ENCODE data around the gene DCX. TPM values are rescaled to one million over a fixed set of nuclear protein-coding genes. Genes with fewer than 3 reads are reported as not detected.

Gene DCX
- total RNA-seq, 2 donors from 2014 or later, result 0.66 to 1.1 TPM

- no peak overlapping the region for H3K9ac ChIP-seq (ENCODE audit: extremely low read depth, low read length, poor library complexity, severe bottlenecking)
- H3K9me3 Mint-ChIP-seq, result no peaks in the 10 kb centered on the region
- 69% methylated on average over 3 of the region's 3 CpGs; no CpG with 5 or more reads in 1 of the 2 experiments for WGBS, 2 experiments (ENCODE audit: insufficient coverage in 1 of 2, insufficient read length in 1 of 2)
- TF ChIP-seq CTCF (conservative IDR thresholded peaks at IDR 0.05), result no peak
- H3K9me3 ChIP-seq (ENCODE audit: control insufficient read depth, low read length), result no peaks in the 10 kb centered on the region
- no peak overlapping the region for H3K27ac ChIP-seq (ENCODE audit: low read depth, low read length)
- no peaks in the 10 kb centered on the region for H3K27me3 ChIP-seq (ENCODE audit: control insufficient read depth, insufficient read depth, low read length, poor library complexity, severe bottlenecking)
- H3K27ac Mint-ChIP-seq, result no peak overlapping the region
- H3K27me3 Mint-ChIP-seq (ENCODE audit: insufficient read depth), result no peaks in the 10 kb centered on the region
- no peak overlapping the region for H3K4me3 ChIP-seq (ENCODE audit: low read length)
- H3K4me1 Mint-ChIP-seq, result peaks cover 28% of the 10 kb centered on the region
- DNase-seq, result no peak
- H3K4me1 ChIP-seq (ENCODE audit: control insufficient read depth, insufficient read depth, low read length), result no peaks in the 10 kb centered on the region
- H3K4me3 Mint-ChIP-seq, result no peak overlapping the region
- no peaks in the 10 kb centered on the region for H3K36me3 Mint-ChIP-seq (ENCODE audit: low read depth)
- H3K36me3 ChIP-seq (ENCODE audit: control insufficient read depth, insufficient read depth, low read length), result no peaks in the 10 kb centered on the region
These were observed 4.0 kb downstream of the DCX start for GRCh38 chrX:111407948-111408347.

GRCh38 chrX:111402344-111402743, 9.6 kb downstream of the DCX start:
- Mint-ChIP-seq H3K27me3 (ENCODE audit: insufficient read depth) (no peaks in the 10 kb centered on the region), H3K36me3 (ENCODE audit: low read depth) (no peaks in the 10 kb centered on the region), H3K27ac (no peak overlapping the region), H3K4me1 (peaks cover 8% of the 10 kb centered on the region), H3K4me3 (no peak overlapping the region), H3K9me3 (no peaks in the 10 kb centered on the region)
- Histone ChIP-seq H3K9me3 (ENCODE audit: control insufficient read depth, low read length) (no peaks in the 10 kb centered on the region), H3K4me3 (ENCODE audit: low read length) (no peak overlapping the region), H3K36me3 (ENCODE audit: control insufficient read depth, insufficient read depth, low read length) (no peaks in the 10 kb centered on the region), H3K27me3 (ENCODE audit: control insufficient read depth, insufficient read depth, low read length, poor library complexity, severe bottlenecking) (no peaks in the 10 kb centered on the region), H3K9ac (ENCODE audit: extremely low read depth, low read length, poor library complexity, severe bottlenecking) (no peak overlapping the region), H3K27ac (ENCODE audit: low read depth, low read length) (no peak overlapping the region), H3K4me1 (ENCODE audit: control insufficient read depth, insufficient read depth, low read length) (no peaks in the 10 kb centered on the region)
- 78 to 88% methylated on average over 1 to 2 of the region's 2 CpGs for WGBS, 2 experiments (ENCODE audit: insufficient coverage in 1 of 2, insufficient read length in 1 of 2)
- no peak for TF ChIP-seq CTCF (conservative IDR thresholded peaks at IDR 0.05)
- DNase-seq, result no peak

GRCh38 chrX:111395149-111395548, 16.8 kb downstream of the DCX start:
- Mint-ChIP-seq H3K27me3 (ENCODE audit: insufficient read depth) (no peaks in the 10 kb centered on the region), H3K4me1 (peaks cover 4% of the 10 kb centered on the region), H3K36me3 (ENCODE audit: low read depth) (no peaks in the 10 kb centered on the region), H3K9me3 (no peaks in the 10 kb centered on the region), H3K4me3 (no peak overlapping the region), H3K27ac (no peak overlapping the region)
- no peak for TF ChIP-seq CTCF (conservative IDR thresholded peaks at IDR 0.05)
- no peaks in the 10 kb centered on the region for H3K9me3 ChIP-seq (ENCODE audit: control insufficient read depth, low read length)
- DNase-seq, result no peak
- no peak overlapping the region for H3K4me3 ChIP-seq (ENCODE audit: low read length)
- peak overlapping the region; percentile 66 for H3K27ac ChIP-seq (ENCODE audit: low read depth, low read length)
- no peaks in the 10 kb centered on the region for H3K36me3 ChIP-seq (ENCODE audit: control insufficient read depth, insufficient read depth, low read length)
- WGBS, 2 experiments (ENCODE audit: insufficient coverage in 1 of 2, insufficient read length in 1 of 2), result 100% methylated on average over 2 of the region's 2 CpGs; no CpG with 5 or more reads in 1 of the 2 experiments
- H3K27me3 ChIP-seq (ENCODE audit: control insufficient read depth, insufficient read depth, low read length, poor library complexity, severe bottlenecking), result no peaks in the 10 kb centered on the region
- H3K9ac ChIP-seq (ENCODE audit: extremely low read depth, low read length, poor library complexity, severe bottlenecking), result no peak overlapping the region
- no peaks in the 10 kb centered on the region for H3K4me1 ChIP-seq (ENCODE audit: control insufficient read depth, insufficient read depth, low read length)

All from endodermal cell (in vitro differentiated cells).